Activated naive CD4-positive, alpha-beta T cell treated with anti-CD3 and anti-CD28 coated beads, Interleukin-2, amount 50 U/mL, for 24 hours (primary cell): ENCODE results near the gene KCNMA1.

Experiments used
- H3K27ac Mint-ChIP-seq: one replicate; pipeline ENCODE4 v1.8.0; 2021; ENCODE audit warnings: mild to moderate bottlenecking, mixed read lengths
- H3K27me3 Mint-ChIP-seq: one replicate; pipeline ENCODE4 v1.8.0; 2021; ENCODE audit warnings: mixed read lengths
- H3K36me3 Mint-ChIP-seq: one replicate; pipeline ENCODE4 v1.8.0; 2021; ENCODE audit warnings: mixed read lengths
- H3K4me1 Mint-ChIP-seq: one replicate; pipeline ENCODE4 v1.8.0; 2021; ENCODE audit warnings: mixed read lengths
- H3K4me3 Mint-ChIP-seq: one replicate; pipeline ENCODE4 v1.8.0; 2021; ENCODE audit warnings: mild to moderate bottlenecking, mixed read lengths
- H3K9me3 Mint-ChIP-seq: one replicate; pipeline ENCODE4 v1.8.0; 2021; ENCODE audit warnings: mixed read lengths

KCNMA1 gene

DNA sequence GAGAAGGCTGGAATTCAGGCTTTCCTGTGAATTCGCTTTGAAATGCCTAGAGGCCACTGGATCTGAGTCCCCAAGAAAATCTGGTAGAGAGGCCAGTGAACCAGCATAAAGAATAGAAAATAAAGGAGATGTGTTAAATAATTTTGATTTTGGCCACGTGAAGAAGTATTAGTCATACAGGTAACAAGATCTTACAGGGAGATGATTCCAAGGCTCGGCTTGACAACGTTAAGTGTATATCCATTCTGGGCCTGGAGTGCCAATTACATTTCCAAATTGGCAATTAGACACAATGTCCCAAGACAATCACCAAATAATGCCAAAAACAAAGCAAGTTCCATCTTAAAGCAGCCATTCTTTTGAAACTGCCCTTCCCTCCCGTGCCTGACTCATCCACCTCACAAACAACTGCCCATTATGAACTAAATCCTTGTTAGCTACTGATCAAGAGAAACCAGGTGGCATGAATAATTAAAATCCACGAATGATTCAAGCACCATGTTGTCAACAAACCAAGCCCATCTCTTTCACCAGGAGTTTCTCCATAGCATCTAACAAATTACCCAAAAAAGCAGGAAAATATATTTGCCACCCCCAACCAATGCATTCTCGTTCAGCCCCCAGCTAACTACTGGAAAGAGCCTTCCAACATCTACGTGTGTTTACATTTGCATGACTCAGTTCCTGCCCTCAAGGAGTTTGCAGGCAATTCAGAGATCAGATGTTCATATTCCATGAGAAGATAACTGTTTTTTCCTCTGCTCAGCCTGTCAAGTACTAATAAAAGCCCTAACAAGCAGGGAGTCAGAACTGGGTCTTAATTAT lies 8.5 kb downstream of the KCNMA1 start:
- Mint-ChIP-seq H3K27ac (no peak overlapping the region), H3K27me3 (peaks cover 4% of the 10 kb centered on the region), H3K4me1 (no peaks in the 10 kb centered on the region), H3K9me3 (no peaks in the 10 kb centered on the region), H3K36me3 (no peaks in the 10 kb centered on the region), H3K4me3 (no peak overlapping the region)

DNA sequence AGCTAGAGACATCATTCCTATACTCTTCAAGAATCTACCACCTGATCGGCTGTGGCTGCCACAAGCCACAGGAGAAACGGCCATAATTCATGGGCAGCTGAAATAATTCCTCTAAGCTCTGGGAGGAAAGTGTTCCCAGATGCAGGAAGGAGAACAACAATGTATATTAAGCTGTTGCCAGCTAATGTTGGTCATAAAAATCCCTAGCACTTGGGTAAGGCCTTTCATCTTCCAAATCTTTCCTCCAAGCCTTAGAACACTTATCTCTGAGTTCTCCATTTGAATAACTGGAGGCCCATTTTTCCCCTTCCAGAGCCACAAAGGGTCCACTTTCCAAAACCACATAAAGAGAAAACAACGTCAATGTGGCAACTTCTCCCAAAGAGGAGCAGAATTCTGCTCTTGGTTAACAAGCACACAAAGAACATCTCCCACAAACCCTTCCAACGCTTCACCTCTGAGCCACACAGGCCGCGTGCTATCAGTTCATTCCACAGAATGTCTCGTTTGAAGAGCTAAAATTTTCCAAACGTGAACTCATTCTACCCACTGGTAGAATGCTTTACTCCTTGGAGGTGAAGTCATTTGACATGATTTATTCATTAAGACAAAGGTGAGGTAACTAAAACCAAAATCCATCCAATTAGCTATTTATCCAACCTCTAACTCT lies 11.2 kb downstream of the KCNMA1 start:
- Mint-ChIP-seq H3K27ac (no peak overlapping the region), H3K27me3 (no peaks in the 10 kb centered on the region), H3K9me3 (no peaks in the 10 kb centered on the region), H3K36me3 (no peaks in the 10 kb centered on the region), H3K4me1 (peaks cover 6% of the 10 kb centered on the region), H3K4me3 (no peak overlapping the region)

DNA sequence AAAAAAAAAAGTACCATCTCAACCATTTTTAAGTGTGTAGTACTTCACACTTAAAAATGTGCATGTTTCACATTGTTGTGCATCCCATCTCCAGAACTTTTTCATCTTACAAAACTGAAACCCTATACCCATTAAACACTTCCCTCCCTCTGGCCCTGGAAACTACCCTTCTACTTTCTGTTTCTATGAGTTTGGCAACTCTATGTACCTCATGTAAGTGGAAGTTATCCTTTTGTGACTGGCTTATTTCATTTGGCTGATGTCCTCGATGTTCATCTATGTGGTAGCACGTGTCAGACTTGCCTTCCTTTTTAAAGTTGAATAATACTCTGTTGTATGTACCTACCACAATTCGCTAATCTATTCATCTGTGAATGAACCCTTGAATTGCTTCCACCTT lies 12.2 kb downstream of the KCNMA1 start:
- no peaks in the 10 kb centered on the region for H3K36me3 Mint-ChIP-seq
- H3K27ac Mint-ChIP-seq, result no peak overlapping the region
- no peaks in the 10 kb centered on the region for H3K9me3 Mint-ChIP-seq

DNA sequence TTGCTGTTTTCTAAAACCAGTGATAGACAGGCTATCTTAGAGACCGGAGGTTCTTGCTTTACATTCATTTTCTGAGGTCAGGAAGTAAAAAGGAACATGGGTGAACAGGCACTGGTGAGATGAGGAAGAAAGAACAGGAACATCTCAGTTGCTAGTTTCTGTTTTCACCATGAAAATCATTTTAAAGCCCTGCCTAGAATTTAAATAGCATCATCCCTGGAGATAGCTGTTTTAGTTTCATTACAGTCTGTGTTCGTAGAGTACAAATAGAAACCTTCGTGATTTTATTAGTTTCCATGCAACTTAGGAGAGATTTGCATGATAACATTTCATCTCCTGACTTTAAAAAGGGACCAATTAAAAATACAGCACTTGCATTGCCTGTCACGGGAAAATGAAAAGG lies 14.7 kb downstream of the KCNMA1 start:
- H3K36me3 Mint-ChIP-seq, result no peaks in the 10 kb centered on the region
- H3K4me1 Mint-ChIP-seq, result peaks cover 6% of the 10 kb centered on the region
- no peaks in the 10 kb centered on the region for H3K9me3 Mint-ChIP-seq
- no peak overlapping the region for H3K27ac Mint-ChIP-seq
- H3K27me3 Mint-ChIP-seq, result no peaks in the 10 kb centered on the region
- no peak overlapping the region for H3K4me3 Mint-ChIP-seq

More for the DNA sequence above, 12.2 kb downstream of the KCNMA1 start:
- no peak overlapping the region for H3K4me3 Mint-ChIP-seq
- H3K4me1 Mint-ChIP-seq, result peaks cover 6% of the 10 kb centered on the region
- no peaks in the 10 kb centered on the region for H3K27me3 Mint-ChIP-seq

DNA sequence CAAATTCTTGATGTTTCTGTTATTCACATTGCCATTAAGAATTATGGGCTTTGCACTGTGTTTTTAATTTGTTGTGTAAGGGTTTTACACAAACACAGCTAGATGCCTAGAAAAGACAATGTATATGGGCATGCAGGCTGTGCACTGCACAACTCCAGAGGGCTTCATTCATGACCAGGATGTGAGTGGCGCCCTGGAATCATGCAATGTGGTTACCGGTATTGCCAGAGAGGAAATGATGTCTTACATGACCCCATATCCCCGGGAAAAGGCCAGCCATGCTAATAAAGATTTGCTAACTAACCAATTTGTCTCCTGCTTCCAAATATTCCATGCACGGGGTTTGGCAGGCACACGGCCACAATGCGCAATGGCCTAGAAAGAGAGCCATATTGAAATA lies 16.9 kb downstream of the KCNMA1 start:
- H3K36me3 Mint-ChIP-seq, result no peaks in the 10 kb centered on the region
- no peaks in the 10 kb centered on the region for H3K9me3 Mint-ChIP-seq
- H3K27ac Mint-ChIP-seq, result no peak overlapping the region
- no peaks in the 10 kb centered on the region for H3K27me3 Mint-ChIP-seq
- peaks cover 6% of the 10 kb centered on the region for H3K4me1 Mint-ChIP-seq
- H3K4me3 Mint-ChIP-seq, result no peak overlapping the region

DNA sequence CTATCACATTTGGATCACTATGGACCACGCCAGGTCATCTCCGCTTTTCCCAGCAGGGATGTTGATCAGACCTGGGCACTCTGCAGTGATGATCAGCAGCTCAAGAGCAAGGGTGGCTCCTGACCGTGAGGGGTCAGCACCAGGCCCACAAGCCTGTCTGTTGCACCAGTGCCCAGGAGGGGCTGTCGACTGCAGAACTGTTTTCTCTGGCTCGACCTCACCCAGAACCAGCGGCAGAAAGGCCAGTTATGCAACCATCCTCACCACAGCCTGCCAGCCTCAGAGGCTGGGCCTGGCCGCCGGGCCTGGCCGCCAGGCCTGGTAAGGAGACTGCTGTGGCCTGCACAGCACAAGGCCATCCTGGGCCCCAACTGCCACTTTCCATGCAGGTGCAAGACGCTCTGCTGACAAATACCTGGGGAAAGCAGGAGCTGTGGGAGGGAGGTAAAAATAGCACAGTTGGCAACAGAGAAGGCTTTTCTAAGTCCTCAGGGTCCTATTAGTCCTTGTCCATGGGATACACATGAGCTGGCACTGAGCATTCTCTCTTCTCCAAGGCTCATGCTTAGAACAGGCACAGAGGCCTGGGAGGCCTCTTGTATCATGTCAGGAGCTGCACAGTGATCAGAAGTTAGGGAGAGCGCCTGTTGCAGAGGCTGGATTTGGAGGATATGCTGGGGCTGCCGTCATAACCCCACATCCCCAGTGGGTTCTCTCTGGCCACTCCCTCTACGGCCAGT lies 17.5 kb downstream of the KCNMA1 start:
- Mint-ChIP-seq H3K4me1 (peaks cover 6% of the 10 kb centered on the region), H3K9me3 (no peaks in the 10 kb centered on the region), H3K36me3 (no peaks in the 10 kb centered on the region), H3K27me3 (no peaks in the 10 kb centered on the region), H3K27ac (no peak overlapping the region), H3K4me3 (no peak overlapping the region)

DNA sequence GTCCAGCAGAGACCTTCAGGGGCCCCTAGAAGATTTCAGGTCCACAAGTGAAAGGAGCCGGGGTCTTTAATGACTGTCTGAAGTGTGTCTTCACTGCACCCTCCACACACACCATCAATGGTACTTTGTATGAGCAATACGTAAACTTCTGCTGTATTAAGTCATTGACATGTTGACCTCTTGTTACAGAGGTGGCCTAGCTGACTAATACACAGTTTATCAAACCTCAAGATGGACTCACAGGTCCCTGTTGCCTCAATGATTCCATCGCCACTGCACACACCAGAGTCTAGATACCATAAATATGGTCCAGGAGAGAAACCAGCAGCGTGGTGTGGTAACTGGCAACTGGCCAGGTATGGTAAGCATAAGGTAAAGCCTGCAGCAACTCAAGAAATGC lies 19.5 kb downstream of the KCNMA1 start:
- Mint-ChIP-seq H3K36me3 (no peaks in the 10 kb centered on the region), H3K4me3 (no peak overlapping the region), H3K9me3 (no peaks in the 10 kb centered on the region), H3K27ac (no peak overlapping the region), H3K4me1 (peaks cover 6% of the 10 kb centered on the region), H3K27me3 (no peaks in the 10 kb centered on the region)

DNA sequence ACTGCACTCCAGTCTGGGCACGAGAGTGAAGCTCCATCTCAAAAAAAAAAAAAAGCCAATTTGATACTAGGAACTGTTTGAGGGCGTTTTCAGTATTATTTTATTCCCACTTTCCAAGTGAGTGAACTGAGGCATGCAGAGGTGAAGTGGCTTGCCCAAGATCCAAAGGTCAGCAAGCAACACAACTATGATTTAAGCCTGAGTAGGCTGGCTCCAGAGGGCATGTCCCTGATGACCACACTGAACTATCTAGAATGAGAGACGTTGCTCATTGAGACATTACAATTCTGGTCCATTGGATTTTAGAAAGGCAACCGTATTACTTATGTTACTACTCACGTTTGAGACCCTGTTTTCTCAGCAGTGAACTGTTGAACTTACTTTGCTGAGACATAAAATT lies 20.8 kb downstream of the KCNMA1 start:
- Mint-ChIP-seq H3K9me3 (no peaks in the 10 kb centered on the region), H3K4me1 (no peaks in the 10 kb centered on the region), H3K27me3 (no peaks in the 10 kb centered on the region), H3K4me3 (no peak overlapping the region), H3K36me3 (no peaks in the 10 kb centered on the region), H3K27ac (no peak overlapping the region)

DNA sequence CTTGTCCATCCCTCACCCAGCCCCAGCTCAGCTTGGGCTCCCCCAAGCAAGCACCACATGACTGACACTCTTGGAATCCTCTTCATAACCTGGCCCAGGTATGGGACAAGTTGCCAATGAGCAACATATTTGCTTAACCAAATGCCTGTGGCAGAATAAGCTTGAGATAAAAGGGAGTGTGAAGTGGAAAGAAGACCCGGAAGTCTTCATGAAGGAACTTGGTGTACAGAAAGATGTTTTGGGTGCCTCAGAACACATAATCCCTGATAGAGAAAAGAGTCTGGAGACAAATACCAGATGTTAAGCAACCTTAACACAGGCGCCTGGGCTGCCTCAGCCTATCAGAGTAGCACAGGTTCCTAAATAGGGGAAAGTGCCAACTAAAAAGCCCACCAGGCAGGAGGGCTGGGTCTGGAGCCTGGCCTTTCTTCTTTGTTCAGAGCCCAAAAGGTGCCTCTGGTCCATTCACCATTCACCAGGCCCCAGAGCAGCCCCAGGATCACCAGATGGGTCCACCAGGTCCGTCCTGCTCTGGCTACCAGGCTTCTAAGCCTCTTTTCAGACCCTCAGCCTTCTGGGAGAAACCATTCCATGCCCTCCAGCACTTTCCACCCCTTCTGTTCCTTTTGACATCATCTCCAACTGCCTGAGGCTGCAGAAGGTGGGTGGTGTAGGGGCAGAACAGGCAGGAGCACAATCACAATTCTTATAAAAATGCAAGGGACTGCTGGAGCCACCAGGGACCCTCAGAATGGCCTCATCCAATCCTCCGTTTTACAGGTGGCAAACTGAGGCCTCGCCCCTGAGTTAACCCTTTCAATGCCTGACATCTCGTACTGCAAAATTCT lies 22.6 kb downstream of the KCNMA1 start:
- Mint-ChIP-seq H3K4me1 (no peaks in the 10 kb centered on the region), H3K9me3 (no peaks in the 10 kb centered on the region), H3K36me3 (no peaks in the 10 kb centered on the region), H3K27me3 (no peaks in the 10 kb centered on the region), H3K4me3 (no peak overlapping the region), H3K27ac (no peak overlapping the region)

DNA sequence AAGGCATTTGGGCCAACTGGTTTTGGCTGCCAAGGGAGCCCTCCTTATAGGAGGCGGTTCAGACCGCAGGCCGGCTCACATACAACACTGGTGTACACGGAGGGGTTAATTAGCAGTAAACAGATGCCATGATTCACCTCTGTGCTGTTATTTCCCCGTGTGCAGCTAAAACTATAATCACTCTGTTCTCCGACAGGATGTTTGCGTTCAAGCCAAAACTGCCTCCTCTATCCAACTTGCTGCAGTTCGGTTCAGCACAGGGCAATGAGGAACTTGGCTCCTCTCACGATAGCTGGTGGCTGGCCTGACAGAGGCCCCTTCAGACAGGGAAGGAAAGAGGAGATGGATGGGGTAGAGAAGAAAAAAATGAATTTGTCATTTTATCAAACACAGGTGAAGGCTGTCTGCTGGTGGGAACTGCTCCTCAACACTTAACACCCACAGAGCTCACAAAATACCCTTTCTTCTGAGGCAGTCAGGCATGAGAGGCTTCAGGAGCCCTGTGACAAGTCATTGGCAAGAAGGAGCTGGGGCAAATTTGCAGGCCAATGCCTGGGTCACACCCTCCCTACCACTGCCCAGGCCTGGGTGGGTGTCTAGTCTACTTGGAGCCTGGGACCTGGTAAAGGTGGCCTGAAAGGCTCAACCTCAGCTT lies 24.0 kb downstream of the KCNMA1 start:
- no peaks in the 10 kb centered on the region for H3K4me1 Mint-ChIP-seq
- H3K9me3 Mint-ChIP-seq, result no peaks in the 10 kb centered on the region
- H3K27ac Mint-ChIP-seq, result no peak overlapping the region
- H3K4me3 Mint-ChIP-seq, result no peak overlapping the region
- no peaks in the 10 kb centered on the region for H3K27me3 Mint-ChIP-seq
- H3K36me3 Mint-ChIP-seq, result no peaks in the 10 kb centered on the region

DNA sequence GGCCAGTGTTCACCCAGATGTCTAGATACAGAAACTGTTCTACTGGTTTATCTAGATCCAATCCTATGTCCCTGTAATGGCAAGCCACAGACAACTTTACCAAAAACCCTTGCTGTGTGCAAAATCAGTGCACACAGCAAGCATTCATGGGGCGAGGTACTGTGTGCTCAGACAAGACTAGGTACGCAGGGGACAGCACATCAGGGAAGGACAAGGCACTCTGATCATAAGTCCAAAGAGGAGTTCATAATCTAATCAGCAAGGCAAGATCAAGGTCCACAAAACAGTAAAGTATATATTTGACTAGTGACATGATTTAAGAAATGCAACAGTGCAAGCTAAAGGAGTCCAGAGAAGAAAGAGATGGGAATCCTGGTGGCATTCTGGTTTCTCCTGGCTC lies 25.9 kb downstream of the KCNMA1 start:
- H3K27me3 Mint-ChIP-seq, result peaks cover 2% of the 10 kb centered on the region
- H3K9me3 Mint-ChIP-seq, result no peaks in the 10 kb centered on the region
- H3K4me3 Mint-ChIP-seq, result no peak overlapping the region
- H3K4me1 Mint-ChIP-seq, result no peaks in the 10 kb centered on the region
- H3K36me3 Mint-ChIP-seq, result no peaks in the 10 kb centered on the region
- no peak overlapping the region for H3K27ac Mint-ChIP-seq

DNA sequence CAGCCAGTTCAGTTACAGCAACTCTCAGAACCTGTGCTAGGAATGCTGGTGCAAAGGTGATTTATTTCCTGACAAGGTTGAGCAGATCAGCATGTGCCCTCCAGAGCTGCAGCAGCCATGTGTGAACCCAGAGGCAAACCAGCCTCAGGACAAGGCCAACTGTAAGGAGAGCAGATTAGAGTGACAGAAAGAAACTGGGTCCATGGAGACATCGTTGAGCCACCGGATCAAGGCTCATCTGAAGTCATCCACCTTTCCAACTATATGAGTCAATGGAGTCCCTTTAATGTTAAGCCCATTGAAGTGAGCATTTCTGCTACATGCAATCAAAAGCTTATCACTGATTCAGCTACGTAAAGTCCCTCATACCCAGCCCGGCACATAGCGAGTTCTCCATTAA lies 26.4 kb downstream of the KCNMA1 start:
- Mint-ChIP-seq H3K27me3 (peaks cover 2% of the 10 kb centered on the region), H3K27ac (no peak overlapping the region), H3K4me3 (no peak overlapping the region), H3K4me1 (no peaks in the 10 kb centered on the region), H3K36me3 (no peaks in the 10 kb centered on the region), H3K9me3 (no peaks in the 10 kb centered on the region)

DNA sequence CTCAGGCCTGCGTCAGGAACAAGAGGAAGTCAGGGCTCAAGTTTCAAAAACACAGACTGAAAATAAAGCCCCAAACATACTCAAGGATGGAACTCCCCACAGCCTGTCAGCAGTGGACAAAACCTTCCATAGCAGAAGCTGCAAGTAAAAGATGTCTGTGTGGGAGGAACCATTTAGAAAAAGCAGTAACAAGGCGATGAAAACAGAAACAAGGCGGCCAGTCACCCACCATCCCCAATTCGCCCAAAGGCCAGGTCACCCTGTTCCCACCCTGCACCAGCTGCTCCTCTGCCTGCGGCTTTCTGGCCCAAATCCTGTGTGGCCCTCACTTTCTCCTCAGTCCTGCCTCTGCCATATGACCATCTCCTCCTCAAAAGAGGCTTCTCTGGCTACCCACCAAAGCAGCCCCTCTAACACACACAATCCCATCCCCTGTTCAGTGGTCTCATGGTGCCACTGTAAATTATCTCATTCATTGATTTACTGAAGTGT lies 27.8 kb downstream of the KCNMA1 start:
- Mint-ChIP-seq H3K4me3 (no peak overlapping the region), H3K36me3 (no peaks in the 10 kb centered on the region), H3K4me1 (no peaks in the 10 kb centered on the region), H3K9me3 (no peaks in the 10 kb centered on the region), H3K27ac (no peak overlapping the region), H3K27me3 (peaks cover 2% of the 10 kb centered on the region)

DNA sequence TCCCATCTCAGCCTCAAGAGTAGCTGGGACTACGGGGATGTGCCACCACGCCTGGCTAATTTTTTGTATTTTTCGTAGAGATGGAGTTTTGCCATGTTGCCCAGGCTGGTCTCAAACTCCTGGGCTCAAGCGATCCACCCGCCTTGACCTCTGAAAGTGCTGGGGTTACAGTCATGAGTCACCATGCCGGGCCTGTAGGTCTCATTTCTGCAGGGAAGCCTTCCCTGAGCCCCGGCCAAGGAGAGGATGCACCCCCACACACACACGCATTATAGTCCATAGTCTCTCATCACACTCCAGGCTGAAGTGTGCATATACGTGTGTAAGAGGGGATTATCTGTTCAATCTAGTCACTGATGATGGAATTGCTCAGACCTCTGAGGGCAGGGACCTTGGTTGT lies 29.3 kb downstream of the KCNMA1 start:
- Mint-ChIP-seq H3K4me3 (no peak overlapping the region), H3K27ac (no peak overlapping the region), H3K36me3 (no peaks in the 10 kb centered on the region), H3K9me3 (no peaks in the 10 kb centered on the region), H3K4me1 (no peaks in the 10 kb centered on the region), H3K27me3 (peaks cover 2% of the 10 kb centered on the region)

DNA sequence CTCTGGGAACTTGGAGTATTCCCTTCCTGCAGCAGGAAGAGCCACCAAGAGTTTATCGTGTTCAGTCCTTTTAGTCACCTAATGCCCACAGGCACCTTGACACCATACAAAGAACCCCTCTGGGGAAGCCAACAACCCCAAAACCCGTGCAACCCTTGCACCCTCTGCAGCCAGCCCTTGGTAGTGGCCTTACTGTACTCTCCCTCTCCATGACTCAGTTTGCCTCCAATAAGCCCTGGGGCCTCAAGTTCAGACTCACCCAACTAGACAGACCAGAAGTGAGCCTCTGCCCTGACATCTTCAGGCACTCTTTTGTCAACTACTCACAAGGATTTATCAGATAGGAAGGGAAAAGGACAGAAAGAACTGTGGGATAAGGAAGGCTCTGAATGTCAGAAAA lies 30.9 kb downstream of the KCNMA1 start:
- Mint-ChIP-seq H3K36me3 (no peaks in the 10 kb centered on the region), H3K9me3 (no peaks in the 10 kb centered on the region), H3K27ac (no peak overlapping the region), H3K4me3 (no peak overlapping the region), H3K27me3 (peaks cover 2% of the 10 kb centered on the region), H3K4me1 (peaks cover 3% of the 10 kb centered on the region)
